ENCODE data around the gene APEX2. TPM values are rescaled to one million over a fixed set of nuclear protein-coding genes. Genes with fewer than 3 reads are reported as not detected.
A peak's percentile ranks its signal among the peaks of the same experiment; 100 is the strongest.

Gene APEX2
- total and polyA plus RNA-seq, 2 donors (not counting 3 experiments of a cell fraction or from before 2014, with no cell fraction given) = 26.6 to 54.1 TPM

DNA sequence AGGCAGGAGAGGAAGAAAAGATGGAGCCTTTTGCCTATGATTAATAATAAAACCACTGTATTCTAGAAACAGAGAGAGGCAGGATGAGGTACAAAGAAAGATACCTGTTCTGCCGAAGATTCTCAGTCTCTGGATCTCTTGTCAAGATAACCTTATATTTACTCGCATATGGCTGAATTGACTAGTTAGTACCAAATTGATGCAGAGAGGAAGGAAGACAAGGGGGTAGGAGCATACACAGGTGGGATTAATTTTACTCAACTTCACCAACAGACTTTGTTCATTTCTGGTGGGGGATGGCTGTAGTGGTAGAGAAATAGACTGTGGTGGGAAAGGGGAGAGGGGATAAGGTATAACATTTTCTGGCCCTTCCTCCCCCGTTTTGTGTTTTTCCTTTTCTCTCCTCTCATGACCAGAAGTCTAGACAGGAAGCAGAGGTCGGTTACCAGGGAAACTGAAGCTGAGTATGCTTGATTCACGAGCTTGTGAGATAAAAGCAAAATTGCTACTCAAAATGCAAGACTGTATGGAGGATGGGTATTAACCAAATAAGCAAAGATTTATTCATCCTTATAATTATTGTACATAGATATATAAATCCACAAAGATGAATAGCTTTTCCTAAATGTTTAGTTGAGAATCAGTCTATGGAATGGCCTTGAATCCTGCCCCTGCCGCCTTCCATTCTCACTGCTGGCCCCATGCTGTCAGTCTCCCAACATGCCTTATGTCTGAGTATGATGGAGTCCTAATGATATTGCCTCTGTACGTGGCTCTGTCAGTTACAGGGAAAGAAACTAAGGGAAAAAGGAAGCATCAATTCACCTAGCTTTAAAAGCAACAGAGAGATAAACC, 56.9 kb downstream of the APEX2 start:
- no TSS peak for BruUV-seq (replicated peaks)
- H3K79me2 ChIP-seq (ENCODE audit: control insufficient read depth, insufficient read depth, low read length) = no peaks in the 10 kb centered on the region
- H3K27ac ChIP-seq (ENCODE audit: insufficient read depth, low read depth, low read length) = peak overlapping the region; percentile 87
- H3K4me2 ChIP-seq (ENCODE audit: insufficient read depth, low read length) = peak overlapping the region; percentile 92
- no peaks in the 10 kb centered on the region for H3K9me1 ChIP-seq (replicated peaks; ENCODE audit: control insufficient read depth, extremely low read depth, insufficient read depth, low read length)
- peak overlapping the region; percentile 62 for H3K9ac ChIP-seq (replicated peaks; ENCODE audit: extremely low read depth, insufficient read depth, low read length)
- H3K9me3 ChIP-seq (replicated peaks; ENCODE audit: control insufficient read depth, insufficient read depth, low read length) = no peaks in the 10 kb centered on the region
- H3K4me3 ChIP-seq (replicated peaks in 1 of 3; ENCODE audit: insufficient read depth in 1 of 3, low read depth in 1 of 3, low read length in 3 of 3) = peak overlapping the region in 1 of 3 experiments; percentile 15
- no peaks in the 10 kb centered on the region for H4K20me1 ChIP-seq (replicated peaks; ENCODE audit: control insufficient read depth, extremely low read depth, insufficient read depth, low read length)
- CTCF ChIA-PET = interaction anchor here (0.6 to 1.3 kb wide), 10 partner anchors 12 to 1739 kb away, joined by 3 to 33 read pairs (median 4); partner anchors contain the start of genes APEX2 and TSR2
- H2AFZ ChIP-seq (ENCODE audit: low read depth, low read length) = peak overlapping the region; percentile 65
- no peak for TF ChIP-seq MYC (IDR thresholded peaks at IDR 0.05; ENCODE audit: low read depth, low read length)
- no peak for TF ChIP-seq EZH2 (IDR thresholded peaks at IDR 0.05; ENCODE audit: borderline replicate concordance, low read depth, low read length, severe bottlenecking)
- TF ChIP-seq FOS (IDR thresholded peaks at IDR 0.05; ENCODE audit: borderline replicate concordance, insufficient read depth, low read length) = peak; percentile 10
- TF ChIP-seq, protein P1, sequence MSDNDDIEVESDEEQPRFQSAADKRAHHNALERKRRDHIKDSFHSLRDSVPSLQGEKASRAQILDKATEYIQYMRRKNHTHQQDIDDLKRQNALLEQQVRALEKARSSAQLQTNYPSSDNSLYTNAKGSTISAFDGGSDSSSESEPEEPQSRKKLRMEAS (IDR thresholded peaks at IDR 0.05; ENCODE audit: insufficient read depth, insufficient read length) = no peak
- TF ChIP-seq GATA2 (IDR thresholded peaks at IDR 0.05; ENCODE audit: insufficient read depth, insufficient read length, low read depth, low read length) = no peak
- peak; percentile 4 for TF ChIP-seq JUN (IDR thresholded peaks at IDR 0.05; ENCODE audit: borderline replicate concordance, insufficient read depth, insufficient read length, low read depth)
- H3K27me3 ChIP-seq (ENCODE audit: control insufficient read depth in 2 of 2, insufficient read depth in 2 of 2, low read length in 2 of 2) = no peaks in the 10 kb centered on the region
- H3K4me1 ChIP-seq (ENCODE audit: control insufficient read depth, extremely low read depth, insufficient read depth, low read length) = peaks cover 4% of the 10 kb centered on the region
- intact Hi-C loops (cut with micrococcal nuclease) (loop anchor here (1.0 to 5.0 kb wide), 7 partner anchors 48 to 700 kb away; partner anchors contain the start of gene WNK3), dilution Hi-C loops (cut with MboI; ENCODE audit: extremely low pct_ligation_motif_present, low sequenced_read_pairs) (no loop called here)
- DNase-seq (ENCODE audit: low read depth, low spot score) (peak; percentile 81), FAIRE-seq (peak; percentile 73)
- POLR2A ChIA-PET = no interaction called here
- H3K36me3 ChIP-seq (ENCODE audit: control insufficient read depth in 2 of 2, extremely low read depth in 1 of 2, insufficient read depth in 2 of 2, low read length in 2 of 2) = no peaks in the 10 kb centered on the region

Measured in endothelial cell of umbilical vein (primary cell).